Stomach (tissue), 9 donors: ENCODE measurements around the gene JADE1. TPM values are rescaled to one million over a fixed set of nuclear protein-coding genes. Genes with fewer than 3 reads are reported as not detected.

ENCODE experiments used
- DNase-seq, 2 donors: peaks; one replicate each; pipeline versions ENCODE4 v3.0.0 to v3.0.0-alpha.2; 2013 to 2019
- H3K27ac ChIP-seq, 5 donors: fragments of 200-600 bp in 4 of 5; sonication (generic) in 4 of 5; one replicate each; pipeline ENCODE4 v1.5.1; 2013 to 2019; ENCODE audit warnings: mild to moderate bottlenecking in 1 of 5, moderate library complexity in 1 of 5
- H3K27me3 ChIP-seq, 3 donors: fragments of 200-600 bp; sonication (generic); one replicate each; pipeline ENCODE4 v1.5.1; 2017 to 2019; ENCODE audit warnings: mixed run types in 1 of 3
- H3K36me3 ChIP-seq, 4 donors: fragments of 200-600 bp; sonication (generic); 1 replicate in 3 of 4; 2 replicates in 1 of 4; pipeline ENCODE4 v1.5.1; 2016 to 2019
- H3K4me1 ChIP-seq, 4 donors: fragments of 200-600 bp; sonication (generic); one replicate each; pipeline ENCODE4 v1.5.1; 2016 to 2019
- H3K4me3 ChIP-seq, 4 donors: fragments of 200-600 bp; sonication (generic) in 3 of 4; one replicate each; pipeline ENCODE4 v1.5.1; 2016 to 2019; ENCODE audit warnings: mild to moderate bottlenecking in 1 of 4
- H3K9me3 ChIP-seq, 4 donors: fragments of 200-600 bp; sonication (generic); one replicate each; pipeline ENCODE4 v1.5.1; 2016 to 2019
- CTCF ChIP-seq, 7 experiments: fragments of 450-650 bp in 4 of 7; fragments of 200-600 bp in 3 of 7; sonication (generic) in 3 of 7; IDR thresholded peaks; one replicate each; pipeline ENCODE4 v1.5.1; 2016 to 2019; ENCODE audit warnings: antibody characterized with exemption in 7 of 7, control low read depth in 2 of 7, mild to moderate bottlenecking in 1 of 7
- EP300 ChIP-seq: sonication (generic); formaldehyde crosslinking; IDR thresholded peaks from one replicate; pipeline ENCODE4 v1.6.1; 2017; ENCODE audit warnings: antibody characterized with exemption
- POLR2A ChIP-seq, 4 donors: fragments of 450-650 bp; IDR thresholded peaks; one replicate each; pipeline ENCODE4 v1.6.1; 2016; ENCODE audit warnings: antibody characterized with exemption in 4 of 4, control low read depth in 2 of 4, mild to moderate bottlenecking in 1 of 4, moderate library complexity in 1 of 4
- POLR2AphosphoS5 ChIP-seq, 3 donors: sonication (generic); formaldehyde crosslinking; IDR thresholded peaks; one replicate each; pipeline ENCODE4 v1.6.1; 2016; ENCODE audit warnings: antibody characterized with exemption in 3 of 3
- WGBS, 5 donors: extraction: QIAGEN DNeasy Blood & Tissue Kit in 3 of 5; methylation state at CpG; one replicate each; pipeline versions ENCODE4 v1.1.5 to v1.1.7; 2013 to 2018; 5-methylcytosine and 5-hydroxymethylcytosine counted together
- intact Hi-C: fragments of 100-400 bp; cut with DNase I; formaldehyde crosslinking; loops from one replicate; pipeline ENCODE4 v1.15.1; 2023; ENCODE audit warnings: low total_unique reads
- polyA plus RNA-seq, 3 donors: library from polyadenylated mRNA; stranded (reverse); fragments of 200-250 nt; gene quantifications; one replicate each; pipeline ENCODE4 v1.2.3, GENCODE V29; 2013
- total RNA-seq, 5 donors: library from RNA; depleted of rRNA; stranded (reverse); fragments of >200 nt; gene quantifications; one replicate each; pipeline versions ENCODE4 v1.1.0 to v1.2.3, GENCODE V29; 2014 to 2016
- donor health status: healthy with polysubstance abuse.
- donor health status: Bipolar disorder and iron deficiency.
- donor health status: healthy.

JADE1 gene
- total and polyA plus RNA-seq, 8 donors = 11.2 to 57.2 (median 22.0) TPM

- whole genome bisulfite sequencing, 5 donors = 78 to 89% (median 80%) methylated on average over 9 of the region's 9 CpGs
- no peaks in the 10 kb centered on the region for H3K36me3 ChIP-seq
- no peak overlapping the region for H3K4me3 ChIP-seq
- H3K4me1 ChIP-seq = no peaks in the 10 kb centered on the region
- H3K9me3 ChIP-seq = no peaks in the 10 kb centered on the region
- H3K27ac ChIP-seq = peak overlapping the region in 2 of 5 donors; percentile 27 to 36
- no peak for TF ChIP-seq POLR2A (IDR thresholded peaks at IDR 0.05)
- TF ChIP-seq POLR2AphosphoS5 (IDR thresholded peaks at IDR 0.05) = no peak
- no peak for TF ChIP-seq CTCF (IDR thresholded peaks at IDR 0.05)
- no peak for TF ChIP-seq EP300
- intact Hi-C loops = no loop called here
- H3K27me3 ChIP-seq = no peaks in the 10 kb centered on the region
- no peak for DNase-seq
Observed at GRCh38 chr4:128802680-128803628, 6.5 kb upstream of the JADE1 start.

GRCh38 chr4:128803783-128804182 is 5.7 kb upstream of the JADE1 start:
- Histone ChIP-seq H3K27me3 (no peaks in the 10 kb centered on the region), H3K4me3 (no peak overlapping the region), H3K9me3 (no peaks in the 10 kb centered on the region), H3K4me1 (peaks cover 0 to 3% (median under 1%) of the 10 kb centered on the region in 4 donors), H3K36me3 (no peaks in the 10 kb centered on the region), H3K27ac (peak overlapping the region in 3 of 5 donors; percentile 27 to 49 (median 36))
- peak in 1 of 2 donors; percentile 71 for DNase-seq
- intact Hi-C loops = no loop called here
- TF ChIP-seq POLR2A (IDR thresholded peaks at IDR 0.05) (no peak), CTCF (IDR thresholded peaks at IDR 0.05) (no peak), POLR2AphosphoS5 (IDR thresholded peaks at IDR 0.05) (no peak), EP300 (no peak)
- 26 to 57% (median 43%) methylated on average over 2 of the region's 2 CpGs for WGBS, 5 donors

GRCh38 chr4:128810331-128810870 is 901 bp downstream of the JADE1 start:
- no peaks in the 10 kb centered on the region for H3K27me3 ChIP-seq
- H3K4me3 ChIP-seq = peak overlapping the region; percentile 69 to 93 (median 71)
- H3K27ac ChIP-seq = peak overlapping the region; percentile 91 to 97 (median 97)
- intact Hi-C loops = no loop called here
- peaks cover 7 to 39% (median 26%) of the 10 kb centered on the region in 4 donors for H3K4me1 ChIP-seq
- no peaks in the 10 kb centered on the region for H3K36me3 ChIP-seq
- no peak for TF ChIP-seq CTCF (IDR thresholded peaks at IDR 0.05)
- peak in 1 of 3 donors; percentile 7 for TF ChIP-seq POLR2AphosphoS5 (IDR thresholded peaks at IDR 0.05)
- no peak for TF ChIP-seq EP300
- peak; percentile 32 to 81 for DNase-seq
- no peaks in the 10 kb centered on the region for H3K9me3 ChIP-seq
- 0 to 1% (median 0%) methylated on average over 16 of the region's 16 CpGs for WGBS, 5 donors

- no peaks in the 10 kb centered on the region for H3K9me3 ChIP-seq
- DNase-seq = peak; percentile 89 to 94
- TF ChIP-seq POLR2A (IDR thresholded peaks at IDR 0.05) (peak in 1 of 4 donors; percentile 62), EP300 (no peak), POLR2AphosphoS5 (IDR thresholded peaks at IDR 0.05) (peak; percentile 42 to 84 (median 78)), CTCF (IDR thresholded peaks at IDR 0.05) (no peak)
- no peaks in the 10 kb centered on the region for H3K27me3 ChIP-seq
- peaks cover 11 to 45% (median 29%) of the 10 kb centered on the region in 4 donors for H3K4me1 ChIP-seq
- peak overlapping the region; percentile 69 to 93 (median 71) for H3K4me3 ChIP-seq
- no peaks in the 10 kb centered on the region for H3K36me3 ChIP-seq
- intact Hi-C loops = no loop called here
- 0 to 1% (median 0%) methylated on average over 21 to 50 of the region's 50 CpGs for WGBS, 5 donors
- peak overlapping the region; percentile 91 to 97 (median 97) for H3K27ac ChIP-seq
Observed at GRCh38 chr4:128810871-128811570, 1.5 kb downstream of the JADE1 start.
